GM23248 (cell line): Measurements from ENCODE around the gene USP48. TPM values are rescaled to one million over a fixed set of nuclear protein-coding genes. Genes with fewer than 3 reads are reported as not detected.

Source experiments
- DNase-seq: peaks from one replicate; pipeline ENCODE4 v3.0.0-alpha.2; 2015
- H2AFZ ChIP-seq: fragments of 200-600 bp; sonication (generic); 2 replicates; pipeline ENCODE4 v1.6.1; 2016; ENCODE audit warnings: antibody characterized with exemption
- H3F3A ChIP-seq: fragments of 200-600 bp; sonication (generic); 2 replicates; pipeline ENCODE4 v1.6.1; 2016; ENCODE audit warnings: mild to moderate bottlenecking, antibody characterized with exemption, mixed run types; ENCODE audit not compliant: insufficient read depth
- H3K27ac ChIP-seq: fragments of 200-600 bp; sonication (generic); 2 replicates; pipeline ENCODE4 v1.5.1; 2016; ENCODE audit warnings: mild to moderate bottlenecking
- H3K27me3 ChIP-seq: fragments of 200-600 bp; sonication (generic); replicated peaks from 2 replicates; pipeline ENCODE4 v1.6.1; 2016; ENCODE audit warnings: mild to moderate bottlenecking; ENCODE audit not compliant: insufficient read depth
- H3K36me3 ChIP-seq: fragments of 200-600 bp; sonication (generic); 2 replicates; pipeline ENCODE4 v1.6.1; 2016; ENCODE audit warnings: low read depth, mild to moderate bottlenecking
- H3K4me1 ChIP-seq: fragments of 200-600 bp; sonication (generic); 2 replicates; pipeline ENCODE4 v1.6.1; 2016; ENCODE audit warnings: mild to moderate bottlenecking; ENCODE audit not compliant: insufficient read depth
- H3K4me2 ChIP-seq: fragments of 200-600 bp; sonication (generic); one replicate; pipeline ENCODE4 v1.6.1; 2016; ENCODE audit warnings: mild to moderate bottlenecking; ENCODE audit not compliant: unreplicated experiment
- H3K4me3 ChIP-seq: fragments of 200-600 bp; sonication (generic); 2 replicates; pipeline ENCODE4 v1.5.1; 2016; ENCODE audit warnings: mild to moderate bottlenecking
- H3K79me2 ChIP-seq: fragments of 200-600 bp; sonication (generic); 2 replicates; pipeline ENCODE4 v1.6.1; 2016; ENCODE audit warnings: mild to moderate bottlenecking; ENCODE audit not compliant: insufficient read depth
- H3K9ac ChIP-seq: fragments of 200-600 bp; sonication (generic); 2 replicates; pipeline ENCODE4 v1.6.1; 2016; ENCODE audit warnings: mild to moderate bottlenecking
- H3K9me2 ChIP-seq: fragments of 200-600 bp; sonication (generic); 2 replicates; pipeline ENCODE4 v1.6.1; 2016; ENCODE audit warnings: mixed run types, mild to moderate bottlenecking, moderate library complexity; ENCODE audit not compliant: insufficient read depth
- H3K9me3 ChIP-seq: fragments of 200-600 bp; sonication (generic); one replicate; pipeline ENCODE4 v1.6.1; 2017; ENCODE audit warnings: low read depth
- H4K20me1 ChIP-seq: fragments of 200-600 bp; sonication (generic); 2 replicates; pipeline ENCODE4 v1.6.0; 2016; ENCODE audit not compliant: insufficient read depth
- EZH2 ChIP-seq: fragments of 200-600 bp; sonication (generic); IDR thresholded peaks from 2 replicates; pipeline ENCODE4 v1.6.1; 2018; ENCODE audit warnings: antibody characterized with exemption, mild to moderate bottlenecking; ENCODE audit not compliant: insufficient read depth, poor library complexity, severe bottlenecking
- EZH2phosphoT487 ChIP-seq: fragments of 200-600 bp; sonication (generic); IDR thresholded peaks from 2 replicates; pipeline ENCODE4 v1.6.1; 2018; ENCODE audit warnings: antibody characterized with exemption, moderate library complexity, mild to moderate bottlenecking, low read depth; ENCODE audit not compliant: insufficient read depth
- WGBS, 2 experiments: methylation state at CpG; one replicate each; pipeline ENCODE4 v1.1.6; 2015 to 2017; ENCODE audit warnings: low lambda C conversion rate in 2 of 2, low coverage in 1 of 2; ENCODE audit errors: missing lambda C conversion rate in 2 of 2; 5-methylcytosine and 5-hydroxymethylcytosine counted together
- in situ Hi-C: fragments of 300-500 bp; cut with MboI; formaldehyde crosslinking; loops from 2 replicates; pipeline ENCODE4 v1.15.0; 2020
- polyA plus RNA-seq: library from polyadenylated mRNA; unstranded; fragments of >200 nt; fragmentation: Nextera tagmentation; extraction: Ambion mirVana; gene quantifications from 2 replicates; pipeline ENCODE4 v1.2.1, GENCODE V29; 2016
- total RNA-seq: library from RNA; depleted of rRNA; stranded (reverse); fragments of >200 nt; shearing (Covaris generic); gene quantifications from 2 replicates; pipeline ENCODE4 v1.2.3, GENCODE V29; 2014

The USP48 gene
- total and polyA plus RNA-seq, 2 experiments from 2014 or later: 34.3 to 60.4 TPM

GRCh38 chr1:21763694-21764419, 19.1 kb downstream of the USP48 start:
- TF ChIP-seq EZH2: no peak
- TF ChIP-seq EZH2phosphoT487: no peak
- Histone ChIP-seq H3F3A (0 out of 2 replicates have a peak, but pooled peaks cover 12% of the 10 kb centered on the region), H3K9me3 (no peaks in the 10 kb centered on the region), H3K9ac (no peak overlapping the region), H3K27ac (peak overlapping the region; percentile 65), H3K79me2 (peaks cover 93% of the 10 kb centered on the region), H3K36me3 (no peaks in the 10 kb centered on the region), H3K4me2 (no peak overlapping the region), H3K9me2 (no peaks in the 10 kb centered on the region), H2AFZ (no peak overlapping the region), H3K27me3 (no peaks in the 10 kb centered on the region), H3K4me3 (no peak overlapping the region), H3K4me1 (peaks cover 21% of the 10 kb centered on the region), H4K20me1 (peaks cover 21% of the 10 kb centered on the region)
- in situ Hi-C loops: no loop called here
- 76 to 77% methylated on average over 6 to 7 of the region's 7 CpGs for WGBS, 2 experiments
- no peak for DNase-seq

- H3K4me2 ChIP-seq: no peak overlapping the region
- 90 to 95% methylated on average over 10 of the region's 10 CpGs for WGBS, 2 experiments
- H3K27me3 ChIP-seq: no peaks in the 10 kb centered on the region
- H3K4me1 ChIP-seq: peaks cover 21% of the 10 kb centered on the region
- H3K27ac ChIP-seq: no peak overlapping the region
- no peaks in the 10 kb centered on the region for H3K36me3 ChIP-seq
- no peak overlapping the region for H3K4me3 ChIP-seq
- H2AFZ ChIP-seq: no peak overlapping the region
- TF ChIP-seq EZH2phosphoT487: no peak
- H3F3A ChIP-seq: 0 out of 2 replicates have a peak, but pooled peaks cover 12% of the 10 kb centered on the region
- peaks cover 93% of the 10 kb centered on the region for H3K79me2 ChIP-seq
- H4K20me1 ChIP-seq: peaks cover 24% of the 10 kb centered on the region
- no peaks in the 10 kb centered on the region for H3K9me2 ChIP-seq
- H3K9ac ChIP-seq: no peak overlapping the region
- no peaks in the 10 kb centered on the region for H3K9me3 ChIP-seq
- in situ Hi-C loops: no loop called here
- DNase-seq: no peak
Observed at GRCh38 chr1:21763236-21763635, 19.7 kb downstream of the USP48 start.

GRCh38 chr1:21762022-21762404, 20.9 kb downstream of the USP48 start:
- Histone ChIP-seq H4K20me1 (peaks cover 28% of the 10 kb centered on the region), H3K9me3 (no peaks in the 10 kb centered on the region), H3K4me1 (peaks cover 21% of the 10 kb centered on the region), H3K9ac (no peak overlapping the region), H3K4me3 (no peak overlapping the region), H2AFZ (no peak overlapping the region), H3F3A (0 out of 2 replicates have a peak, but pooled peaks cover 12% of the 10 kb centered on the region), H3K27ac (no peak overlapping the region), H3K79me2 (peaks cover 93% of the 10 kb centered on the region), H3K4me2 (no peak overlapping the region), H3K27me3 (no peaks in the 10 kb centered on the region), H3K9me2 (no peaks in the 10 kb centered on the region), H3K36me3 (no peaks in the 10 kb centered on the region)
- 94 to 97% methylated on average over 8 of the region's 8 CpGs for whole genome bisulfite sequencing, 2 experiments
- DNase-seq: no peak
- in situ Hi-C loops: no loop called here
- no peak for TF ChIP-seq EZH2
- TF ChIP-seq EZH2phosphoT487: no peak

GRCh38 chr1:21761052-21761451, 21.9 kb downstream of the USP48 start:
- Histone ChIP-seq H3K27me3 (no peaks in the 10 kb centered on the region), H3K36me3 (peaks cover 2% of the 10 kb centered on the region; the same call in 1 of the 2 replicates), H2AFZ (no peak overlapping the region), H3K9me3 (no peaks in the 10 kb centered on the region), H3F3A (0 out of 2 replicates have a peak, but pooled peaks cover 11% of the 10 kb centered on the region), H3K9me2 (no peaks in the 10 kb centered on the region), H3K9ac (no peak overlapping the region), H3K27ac (no peak overlapping the region), H3K4me1 (peaks cover 21% of the 10 kb centered on the region), H3K4me3 (no peak overlapping the region), H4K20me1 (peaks cover 28% of the 10 kb centered on the region), H3K4me2 (no peak overlapping the region), H3K79me2 (peaks cover 93% of the 10 kb centered on the region)
- TF ChIP-seq EZH2phosphoT487: no peak
- TF ChIP-seq EZH2: no peak
- in situ Hi-C loops: no loop called here
- WGBS, 2 experiments: 65 to 67% methylated on average over 3 of the region's 3 CpGs
- no peak for DNase-seq
